Measurements from ENCODE around the gene ADCY9. TPM values are rescaled to one million over a fixed set of nuclear protein-coding genes. Genes with fewer than 3 reads are reported as not detected.

Gene ADCY9
- total and polyA plus RNA-seq, 2 donors (not counting 1 experiment from before 2014, with no cell fraction given), result 1.7 to 2.1 TPM

DNA sequence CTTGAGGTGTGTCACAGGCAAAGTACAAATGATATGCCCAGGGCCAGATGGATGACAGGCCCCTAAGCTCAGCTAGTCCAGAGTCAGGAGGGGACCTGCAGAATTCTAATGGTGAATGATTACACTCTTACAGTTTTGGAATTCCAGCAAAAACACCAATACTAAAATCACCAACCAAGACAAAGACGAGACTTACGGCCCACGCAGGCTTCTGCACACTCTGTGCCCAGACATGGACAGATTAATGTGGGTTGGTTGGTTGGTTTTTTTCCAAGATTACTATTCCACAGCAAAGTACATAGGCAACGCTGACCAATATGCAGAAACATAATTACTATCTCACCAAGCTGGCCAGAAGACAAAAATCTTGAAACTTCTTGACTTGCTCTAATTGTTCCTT lies 9.7 kb downstream of the ADCY9 start:
- ChIA-PET CTCF (no interaction called here), POLR2A (no interaction called here)
- no peaks in the 10 kb centered on the region for H3K79me2 ChIP-seq (ENCODE audit: control insufficient read depth, insufficient read depth, low read length)
- Mint-ChIP-seq H3K4me3 (no peak overlapping the region), H3K9me3 (ENCODE audit: insufficient read depth) (no peaks in the 10 kb centered on the region), H3K4me1 (no peaks in the 10 kb centered on the region), H3K27ac (no peak overlapping the region), H3K27me3 (no peaks in the 10 kb centered on the region)
- H3K27ac ChIP-seq (ENCODE audit: low read length in 2 of 2), result no peak overlapping the region
- H3K4me2 ChIP-seq (replicated peaks; ENCODE audit: low read depth, low read length, poor library complexity, severe bottlenecking), result no peak overlapping the region
- no peak overlapping the region for H3K4me3 ChIP-seq (ENCODE audit: control extremely low read depth in 1 of 5, extremely low read depth in 1 of 5, insufficient read depth in 1 of 5, low read depth in 2 of 5, low read length in 4 of 5)
- no peaks in the 10 kb centered on the region for H3K4me1 ChIP-seq (ENCODE audit: control insufficient read depth in 2 of 2, insufficient read depth in 2 of 2, low read length in 2 of 2)
- no peaks in the 10 kb centered on the region for H3K27me3 ChIP-seq (replicated peaks in 1 of 4; ENCODE audit: control extremely low read depth in 1 of 4, control insufficient read depth in 3 of 4, insufficient read depth in 4 of 4, low read length in 3 of 4)
- no peak overlapping the region for H3K9ac ChIP-seq (ENCODE audit: low read length)
- WGBS (ENCODE audit: insufficient coverage), result 100% methylated on average over 1 of the region's 4 CpGs
- no peaks in the 10 kb centered on the region for H3K9me3 ChIP-seq (ENCODE audit: control extremely low read depth in 1 of 3, control insufficient read depth in 2 of 3, insufficient read depth in 1 of 3, low read length in 2 of 3)
- H2AFZ ChIP-seq (ENCODE audit: insufficient read depth, low read depth, low read length, poor library complexity, severe bottlenecking), result no peak overlapping the region
- TF ChIP-seq, protein P1, sequence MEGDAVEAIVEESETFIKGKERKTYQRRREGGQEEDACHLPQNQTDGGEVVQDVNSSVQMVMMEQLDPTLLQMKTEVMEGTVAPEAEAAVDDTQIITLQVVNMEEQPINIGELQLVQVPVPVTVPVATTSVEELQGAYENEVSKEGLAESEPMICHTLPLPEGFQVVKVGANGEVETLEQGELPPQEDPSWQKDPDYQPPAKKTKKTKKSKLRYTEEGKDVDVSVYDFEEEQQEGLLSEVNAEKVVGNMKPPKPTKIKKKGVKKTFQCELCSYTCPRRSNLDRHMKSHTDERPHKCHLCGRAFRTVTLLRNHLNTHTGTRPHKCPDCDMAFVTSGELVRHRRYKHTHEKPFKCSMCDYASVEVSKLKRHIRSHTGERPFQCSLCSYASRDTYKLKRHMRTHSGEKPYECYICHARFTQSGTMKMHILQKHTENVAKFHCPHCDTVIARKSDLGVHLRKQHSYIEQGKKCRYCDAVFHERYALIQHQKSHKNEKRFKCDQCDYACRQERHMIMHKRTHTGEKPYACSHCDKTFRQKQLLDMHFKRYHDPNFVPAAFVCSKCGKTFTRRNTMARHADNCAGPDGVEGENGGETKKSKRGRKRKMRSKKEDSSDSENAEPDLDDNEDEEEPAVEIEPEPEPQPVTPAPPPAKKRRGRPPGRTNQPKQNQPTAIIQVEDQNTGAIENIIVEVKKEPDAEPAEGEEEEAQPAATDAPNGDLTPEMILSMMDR (IDR thresholded peaks at IDR 0.05), result no peak
- TF ChIP-seq EZH2 (IDR thresholded peaks at IDR 0.05; ENCODE audit: borderline replicate concordance, insufficient read depth, low read depth, low read length, poor library complexity, severe bottlenecking), result no peak
- DNase-seq (no peak), ATAC-seq (ENCODE audit: low read depth) (no peak)
- intact Hi-C loops (cut with micrococcal nuclease), result no loop called here
- H4K20me1 ChIP-seq (ENCODE audit: control insufficient read depth, insufficient read depth, low read length, poor library complexity, severe bottlenecking), result no peaks in the 10 kb centered on the region
- no peaks in the 10 kb centered on the region for H3K36me3 ChIP-seq (replicated peaks in 1 of 2; ENCODE audit: control extremely low read depth in 1 of 2, control insufficient read depth in 1 of 2, extremely low read depth in 1 of 2, insufficient read depth in 2 of 2, low read length in 1 of 2)

DNA sequence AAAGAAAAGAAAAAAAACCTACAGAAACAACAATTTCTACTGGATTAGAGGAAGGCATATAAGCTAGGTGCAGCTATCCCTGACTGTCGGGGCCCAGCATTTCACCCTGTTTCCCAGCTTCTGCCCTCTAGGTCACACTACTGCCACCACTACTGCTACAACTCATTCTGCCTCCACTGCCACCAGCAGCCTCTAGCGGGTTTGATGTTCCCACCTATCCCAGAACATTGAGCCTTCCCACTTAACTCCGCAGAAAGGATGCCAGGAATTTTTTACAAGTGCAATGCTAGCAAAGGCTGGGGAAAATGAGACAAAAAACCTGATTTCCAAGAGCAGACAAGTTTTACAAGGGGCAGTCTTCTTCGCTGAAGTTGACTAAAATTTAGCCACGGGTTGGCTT lies 10.4 kb downstream of the ADCY9 start:
- H3K27ac ChIP-seq (ENCODE audit: low read length in 2 of 2), result no peak overlapping the region
- DNase-seq, result no peak
- H3K4me3 ChIP-seq (ENCODE audit: control extremely low read depth in 1 of 5, extremely low read depth in 1 of 5, insufficient read depth in 1 of 5, low read depth in 2 of 5, low read length in 4 of 5), result no peak overlapping the region
- H3K9me3 Mint-ChIP-seq (ENCODE audit: insufficient read depth), result no peaks in the 10 kb centered on the region
- H3K36me3 ChIP-seq (replicated peaks in 1 of 2; ENCODE audit: control extremely low read depth in 1 of 2, control insufficient read depth in 1 of 2, extremely low read depth in 1 of 2, insufficient read depth in 2 of 2, low read length in 1 of 2), result no peaks in the 10 kb centered on the region
- H2AFZ ChIP-seq (ENCODE audit: insufficient read depth, low read depth, low read length, poor library complexity, severe bottlenecking), result no peak overlapping the region
- WGBS (ENCODE audit: insufficient coverage), result 94% methylated on average over 5 of the region's 5 CpGs
- H3K4me2 ChIP-seq (replicated peaks; ENCODE audit: low read depth, low read length, poor library complexity, severe bottlenecking), result no peak overlapping the region
- CTCF ChIA-PET, result no interaction called here
- no peaks in the 10 kb centered on the region for H3K4me1 ChIP-seq (ENCODE audit: control insufficient read depth in 2 of 2, insufficient read depth in 2 of 2, low read length in 2 of 2)
- no peaks in the 10 kb centered on the region for H4K20me1 ChIP-seq (ENCODE audit: control insufficient read depth, insufficient read depth, low read length, poor library complexity, severe bottlenecking)
- ATAC-seq (ENCODE audit: low read depth), result no peak
- POLR2A ChIA-PET, result no interaction called here
- no peaks in the 10 kb centered on the region for H3K9me3 ChIP-seq (ENCODE audit: control extremely low read depth in 1 of 3, control insufficient read depth in 2 of 3, insufficient read depth in 1 of 3, low read length in 2 of 3)
- intact Hi-C loops (cut with micrococcal nuclease), result no loop called here
- H3K27me3 ChIP-seq (replicated peaks in 1 of 4; ENCODE audit: control extremely low read depth in 1 of 4, control insufficient read depth in 3 of 4, insufficient read depth in 4 of 4, low read length in 3 of 4), result no peaks in the 10 kb centered on the region
- H3K4me3 Mint-ChIP-seq, result no peak overlapping the region
- H3K27ac Mint-ChIP-seq, result no peak overlapping the region
- no peaks in the 10 kb centered on the region for H3K4me1 Mint-ChIP-seq
- H3K79me2 ChIP-seq (ENCODE audit: control insufficient read depth, insufficient read depth, low read length), result no peaks in the 10 kb centered on the region
- H3K27me3 Mint-ChIP-seq, result no peaks in the 10 kb centered on the region
- no peak overlapping the region for H3K9ac ChIP-seq (ENCODE audit: low read length)
- no peak for TF ChIP-seq EZH2 (IDR thresholded peaks at IDR 0.05; ENCODE audit: borderline replicate concordance, insufficient read depth, low read depth, low read length, poor library complexity, severe bottlenecking)
- TF ChIP-seq, protein P1 (IDR thresholded peaks at IDR 0.05), result no peak

All from B cell (primary cell).